Glutamatergic neuron (in vitro differentiated cells): ENCODE data around the gene KLHL33. TPM values are rescaled to one million over a fixed set of nuclear protein-coding genes. Genes with fewer than 3 reads are reported as not detected.

Experiments
- DNase-seq: peaks from one replicate; pipeline ENCODE4 v3.0.0; 2022
- H3K27ac Mint-ChIP-seq: one replicate; pipeline ENCODE4 v1.8.0; 2020; ENCODE audit warnings: mild to moderate bottlenecking, mixed read lengths, inconsistent platforms; ENCODE audit not compliant: unreplicated experiment
- H3K27me3 Mint-ChIP-seq: one replicate; pipeline ENCODE4 v1.8.0; 2020; ENCODE audit warnings: mild to moderate bottlenecking, moderate library complexity, mixed read lengths, inconsistent platforms; ENCODE audit not compliant: unreplicated experiment
- H3K36me3 Mint-ChIP-seq: one replicate; pipeline ENCODE4 v1.8.0; 2020; ENCODE audit warnings: mild to moderate bottlenecking, mixed read lengths, inconsistent platforms; ENCODE audit not compliant: unreplicated experiment
- H3K4me1 Mint-ChIP-seq: one replicate; pipeline ENCODE4 v1.8.0; 2020; ENCODE audit warnings: mild to moderate bottlenecking, low read depth, mixed read lengths, inconsistent platforms; ENCODE audit not compliant: unreplicated experiment
- H3K4me3 Mint-ChIP-seq: one replicate; pipeline ENCODE4 v1.8.0; 2020; ENCODE audit warnings: mild to moderate bottlenecking, mixed read lengths, inconsistent platforms; ENCODE audit not compliant: unreplicated experiment
- H3K9me3 Mint-ChIP-seq: one replicate; pipeline ENCODE4 v1.8.0; 2020; ENCODE audit warnings: mild to moderate bottlenecking, moderate library complexity, mixed read lengths, inconsistent platforms; ENCODE audit not compliant: unreplicated experiment
- total RNA-seq: library from RNA; stranded (reverse); fragmentation: NEBNext Ultra II Directional; extraction: Animal tissue kit (Norgen Biotek cat#: 25700); gene quantifications from one replicate; pipeline ENCODE4 v1.2.1, GENCODE V29; 2021; ENCODE audit not compliant: unreplicated experiment
- TF ChIP-seq, protein P1 (sequence below): fragments of 200-600 bp; sonication (generic); IDR thresholded peaks from one replicate; pipeline ENCODE4 v1.5.0; 2021; ENCODE audit not compliant: partially characterized antibody, unreplicated experiment

KLHL33 gene
- total RNA-seq, 1 donor from 2014 or later, result 0.15 TPM

DNA sequence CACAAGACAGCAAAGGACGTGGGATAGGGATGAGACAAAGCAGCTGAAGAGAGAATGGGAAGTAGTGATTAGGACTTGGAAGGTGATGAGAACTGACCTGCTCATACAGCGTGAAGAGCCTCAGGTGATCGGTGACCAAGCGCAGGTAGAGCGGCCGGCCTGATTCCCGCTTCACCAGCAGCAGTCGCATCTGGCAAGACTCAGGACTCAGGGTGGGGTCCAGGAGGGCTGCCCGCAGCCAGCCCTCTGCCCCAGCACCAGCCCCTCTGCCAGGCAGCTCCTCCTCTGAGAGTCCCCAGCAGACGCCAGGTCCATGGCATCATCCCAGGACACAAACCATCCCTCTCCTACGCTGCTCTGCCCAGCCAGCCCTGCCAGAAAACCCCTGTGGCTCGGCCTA is 53.4 kb downstream of the KLHL33 start:
- TF ChIP-seq, protein P1, sequence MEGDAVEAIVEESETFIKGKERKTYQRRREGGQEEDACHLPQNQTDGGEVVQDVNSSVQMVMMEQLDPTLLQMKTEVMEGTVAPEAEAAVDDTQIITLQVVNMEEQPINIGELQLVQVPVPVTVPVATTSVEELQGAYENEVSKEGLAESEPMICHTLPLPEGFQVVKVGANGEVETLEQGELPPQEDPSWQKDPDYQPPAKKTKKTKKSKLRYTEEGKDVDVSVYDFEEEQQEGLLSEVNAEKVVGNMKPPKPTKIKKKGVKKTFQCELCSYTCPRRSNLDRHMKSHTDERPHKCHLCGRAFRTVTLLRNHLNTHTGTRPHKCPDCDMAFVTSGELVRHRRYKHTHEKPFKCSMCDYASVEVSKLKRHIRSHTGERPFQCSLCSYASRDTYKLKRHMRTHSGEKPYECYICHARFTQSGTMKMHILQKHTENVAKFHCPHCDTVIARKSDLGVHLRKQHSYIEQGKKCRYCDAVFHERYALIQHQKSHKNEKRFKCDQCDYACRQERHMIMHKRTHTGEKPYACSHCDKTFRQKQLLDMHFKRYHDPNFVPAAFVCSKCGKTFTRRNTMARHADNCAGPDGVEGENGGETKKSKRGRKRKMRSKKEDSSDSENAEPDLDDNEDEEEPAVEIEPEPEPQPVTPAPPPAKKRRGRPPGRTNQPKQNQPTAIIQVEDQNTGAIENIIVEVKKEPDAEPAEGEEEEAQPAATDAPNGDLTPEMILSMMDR, result no peak

DNA sequence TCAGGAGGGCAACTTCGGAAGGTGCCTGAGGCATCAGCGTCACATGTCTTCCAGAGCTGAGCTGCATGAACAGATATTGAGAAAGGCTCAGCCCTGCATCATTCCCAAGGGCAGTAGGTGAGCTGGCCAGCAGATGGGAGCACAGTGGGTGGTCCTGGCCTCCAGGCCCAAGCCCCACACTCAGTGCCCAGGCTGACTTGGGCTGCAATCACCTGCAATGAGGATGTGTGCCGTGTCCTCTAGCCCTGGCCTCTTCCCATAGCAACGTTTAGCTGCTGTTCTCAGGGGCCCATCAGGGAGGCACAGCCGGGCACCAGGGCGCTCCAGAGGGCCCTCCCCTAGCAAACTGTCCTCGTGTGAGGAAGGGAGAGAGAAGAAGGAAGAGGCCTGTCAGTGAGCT is 54.6 kb downstream of the KLHL33 start:
- TF ChIP-seq, protein P1, result no peak
- Mint-ChIP-seq H3K4me1 (no peaks in the 10 kb centered on the region), H3K36me3 (peaks cover 8% of the 10 kb centered on the region), H3K27ac (no peak overlapping the region), H3K4me3 (no peak overlapping the region), H3K27me3 (peaks cover 2% of the 10 kb centered on the region), H3K9me3 (peaks cover 8% of the 10 kb centered on the region)
- no peak for DNase-seq

More for the DNA sequence above, 53.4 kb downstream of the KLHL33 start:
- no peak for DNase-seq
- Mint-ChIP-seq H3K4me1 (no peaks in the 10 kb centered on the region), H3K27ac (no peak overlapping the region), H3K9me3 (peaks cover 8% of the 10 kb centered on the region), H3K36me3 (peaks cover 8% of the 10 kb centered on the region), H3K27me3 (peaks cover 2% of the 10 kb centered on the region), H3K4me3 (no peak overlapping the region)

DNA sequence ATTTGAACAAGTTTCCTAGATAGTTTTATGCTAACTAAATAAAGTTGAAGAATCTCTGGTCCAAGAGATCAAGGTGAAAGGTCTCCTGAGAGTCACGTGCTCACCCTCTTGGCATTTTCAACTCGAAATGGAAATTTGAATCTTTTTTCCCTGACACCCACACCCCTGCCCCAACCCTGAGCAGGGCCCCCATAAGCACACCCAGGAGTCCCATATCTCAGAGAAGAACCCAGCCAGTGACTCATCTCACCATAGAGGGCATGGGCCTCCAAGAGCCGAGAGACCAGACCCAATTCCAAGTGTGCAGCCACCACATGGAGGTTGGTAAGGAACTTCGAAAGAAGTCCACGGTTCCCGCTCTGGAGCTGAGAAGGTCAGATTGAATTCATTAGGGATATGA is 55.3 kb downstream of the KLHL33 start:
- Mint-ChIP-seq H3K36me3 (peaks cover 8% of the 10 kb centered on the region), H3K4me3 (no peak overlapping the region), H3K9me3 (peaks cover 8% of the 10 kb centered on the region), H3K27ac (peak overlapping the region; percentile 28), H3K27me3 (peaks cover 2% of the 10 kb centered on the region), H3K4me1 (no peaks in the 10 kb centered on the region)
- no peak for DNase-seq
- TF ChIP-seq, protein P1, result no peak

DNA sequence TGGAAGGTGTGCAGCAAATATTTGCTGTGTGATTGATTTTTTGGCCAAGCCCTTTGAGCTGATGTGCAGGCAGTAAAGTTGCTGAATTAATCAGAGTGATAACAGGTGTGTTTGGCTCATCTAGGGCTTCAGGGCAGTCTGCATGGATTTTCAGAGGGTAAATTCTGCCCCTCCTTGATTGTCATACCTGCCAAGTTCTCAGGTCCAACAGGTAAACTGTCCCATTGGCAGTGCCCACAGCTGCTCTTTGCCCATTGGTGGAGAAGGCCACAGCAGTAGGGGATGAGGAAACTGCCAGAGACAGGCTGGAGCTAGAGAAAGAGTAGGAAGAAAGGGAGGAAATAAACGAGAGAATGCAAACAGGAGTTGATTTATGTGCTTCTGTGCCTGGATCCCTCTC is 56.2 kb downstream of the KLHL33 start:
- no peak overlapping the region for H3K27ac Mint-ChIP-seq
- no peak overlapping the region for H3K4me3 Mint-ChIP-seq
- TF ChIP-seq, protein P1, result no peak
- peaks cover 3% of the 10 kb centered on the region for H3K27me3 Mint-ChIP-seq
- no peaks in the 10 kb centered on the region for H3K4me1 Mint-ChIP-seq
- H3K9me3 Mint-ChIP-seq, result peaks cover 8% of the 10 kb centered on the region
- H3K36me3 Mint-ChIP-seq, result peaks cover 8% of the 10 kb centered on the region
- DNase-seq, result no peak

DNA sequence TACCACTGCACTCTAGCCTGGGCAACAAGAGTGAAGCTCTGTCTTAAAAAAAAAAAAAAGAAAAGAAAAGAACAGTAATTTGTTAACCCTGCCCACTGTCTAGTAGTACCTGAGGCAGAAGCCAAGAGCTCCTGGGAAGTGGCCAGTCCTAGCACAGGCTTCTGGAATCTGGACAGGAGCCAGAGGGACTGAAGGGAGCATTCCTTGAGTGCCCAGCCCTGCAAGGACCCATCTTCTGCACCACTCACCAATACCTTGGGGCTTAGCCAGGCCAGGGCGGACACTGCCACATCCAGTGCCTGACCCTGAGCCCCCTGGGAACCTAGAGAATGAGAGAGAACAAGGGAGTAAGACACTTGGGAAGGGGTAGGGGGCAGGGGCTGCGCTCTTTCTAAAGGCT is 58.8 kb downstream of the KLHL33 start:
- TF ChIP-seq, protein P1, result no peak
- peaks cover 4% of the 10 kb centered on the region for H3K27me3 Mint-ChIP-seq
- no peaks in the 10 kb centered on the region for H3K4me1 Mint-ChIP-seq
- H3K36me3 Mint-ChIP-seq, result peaks cover 9% of the 10 kb centered on the region
- no peak for DNase-seq
- H3K27ac Mint-ChIP-seq, result no peak overlapping the region
- no peak overlapping the region for H3K4me3 Mint-ChIP-seq
- H3K9me3 Mint-ChIP-seq, result peaks cover 6% of the 10 kb centered on the region
